GM21447 (cell line): Measurements from ENCODE around the gene HOXA9.

Experiments used
- ATAC-seq: cut with Tn5 transposase; IDR thresholded peaks from one replicate; pipeline ENCODE4 v1.9.1; 2021; ENCODE audit not compliant: unreplicated experiment

The HOXA9 gene

GRCh38 chr7:27188386-27189294 lies 23.3 kb upstream of the HOXA9 start:
- ATAC-seq = no peak

- ATAC-seq = no peak
Observed at GRCh38 chr7:27187475-27188385, 22.4 kb upstream of the HOXA9 start.

GRCh38 chr7:27186668-27187474 lies 21.5 kb upstream of the HOXA9 start:
- no peak for ATAC-seq

- ATAC-seq = no peak
Observed at GRCh38 chr7:27185854-27186667, 20.7 kb upstream of the HOXA9 start.

GRCh38 chr7:27185013-27185853 lies 19.9 kb upstream of the HOXA9 start, which contains the start of gene HOXA11:
HOXA11 (minus strand) TSS chr7:27185232; CDS start chr7:27185144, 88 bp downstream.
- no peak for ATAC-seq

DNA sequence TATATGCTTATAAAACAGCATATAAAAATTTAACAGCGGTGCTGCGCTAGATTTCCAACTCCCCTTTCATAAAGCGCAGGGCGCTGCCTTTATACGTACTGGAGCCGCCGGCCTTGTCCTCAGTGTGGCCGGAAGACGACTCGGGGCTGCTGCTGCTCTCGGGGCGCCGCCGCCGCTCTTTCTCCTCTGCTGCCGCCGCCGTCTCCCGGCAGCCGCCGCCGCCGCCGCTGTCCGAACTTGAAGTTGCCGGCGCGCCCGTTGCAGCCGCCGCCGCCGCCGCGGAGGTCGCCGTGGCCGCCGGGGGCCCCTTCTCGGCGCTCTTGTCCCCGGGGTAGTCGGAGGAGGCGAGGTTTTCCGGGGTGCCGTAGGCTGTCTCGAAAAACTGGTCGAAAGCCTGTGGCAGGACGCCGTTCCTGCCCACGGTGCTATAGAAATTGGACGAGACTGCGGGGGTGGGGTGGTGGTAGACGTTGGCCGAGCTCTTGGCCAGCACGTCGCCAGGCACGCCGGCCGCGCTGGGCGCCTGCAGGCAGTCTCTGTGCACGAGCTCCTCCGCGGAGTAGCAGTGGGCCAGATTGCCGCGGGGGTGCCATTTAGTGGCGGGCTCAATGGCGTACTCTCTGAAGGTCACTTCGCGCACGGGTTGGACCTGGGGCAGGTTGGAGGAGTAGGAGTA lies 19.1 kb upstream of the HOXA9 start:
- no peak for ATAC-seq

DNA sequence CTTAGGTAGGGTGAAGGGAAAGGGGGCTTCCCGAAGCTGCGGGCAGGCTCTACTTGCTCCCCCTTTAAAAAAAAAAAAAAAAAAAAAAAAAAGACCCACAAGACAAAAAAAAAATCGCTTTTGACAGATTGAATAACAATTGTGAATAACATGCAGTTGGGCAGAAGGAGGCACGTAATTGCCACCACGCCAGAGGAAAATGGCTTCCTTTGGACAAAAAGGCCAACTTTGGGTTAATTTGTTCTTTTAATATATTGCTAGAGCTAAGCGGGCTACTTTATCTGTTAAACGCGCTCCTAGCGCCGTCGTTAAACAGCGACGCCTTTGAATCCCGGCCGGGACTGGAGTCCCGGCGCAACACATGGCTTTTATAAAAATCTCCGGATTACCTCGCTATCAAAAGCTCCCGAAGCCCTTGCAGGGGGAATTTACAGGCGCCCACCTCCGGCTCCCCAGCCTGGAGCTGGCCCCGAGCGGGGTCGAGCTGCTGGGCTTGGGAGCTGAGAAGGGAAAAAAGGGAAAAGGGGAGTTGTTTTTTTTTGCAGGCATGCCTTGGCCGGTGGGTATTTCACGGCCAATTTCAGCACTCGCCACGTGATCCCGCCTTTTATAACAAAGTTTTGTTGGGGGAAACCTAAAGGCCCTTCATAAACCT lies 18.5 kb upstream of the HOXA9 start:
- no peak for ATAC-seq

GRCh38 chr7:27182861-27183681 lies 17.7 kb upstream of the HOXA9 start:
- no peak for ATAC-seq

DNA sequence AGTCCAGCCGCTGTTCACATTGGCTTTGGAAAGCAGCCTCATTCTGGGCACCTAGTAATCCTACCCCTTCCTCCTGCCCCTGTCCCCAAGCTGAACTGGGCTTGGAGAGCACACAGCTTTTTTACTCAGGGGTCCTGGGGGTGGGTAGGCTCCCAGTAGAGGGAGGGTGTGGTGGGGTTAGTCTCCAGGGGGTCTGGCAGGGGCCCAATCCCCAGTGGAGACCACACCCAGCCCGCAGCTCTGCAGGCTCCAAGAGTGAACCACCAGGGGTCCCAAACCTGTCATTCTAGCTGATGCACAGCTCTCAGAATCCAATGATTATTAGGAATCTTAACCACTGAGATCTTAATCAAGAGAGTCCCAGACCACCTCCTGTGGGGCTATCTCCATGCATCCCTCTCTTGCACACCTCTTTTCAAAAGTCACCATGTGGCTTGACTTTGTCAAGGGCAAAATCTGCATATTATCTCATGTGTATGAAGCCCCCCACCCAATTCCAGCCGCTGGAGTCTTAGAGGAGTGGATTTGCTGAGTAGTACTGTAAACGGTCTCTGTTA lies 17.0 kb upstream of the HOXA9 start:
- ATAC-seq = no peak

DNA sequence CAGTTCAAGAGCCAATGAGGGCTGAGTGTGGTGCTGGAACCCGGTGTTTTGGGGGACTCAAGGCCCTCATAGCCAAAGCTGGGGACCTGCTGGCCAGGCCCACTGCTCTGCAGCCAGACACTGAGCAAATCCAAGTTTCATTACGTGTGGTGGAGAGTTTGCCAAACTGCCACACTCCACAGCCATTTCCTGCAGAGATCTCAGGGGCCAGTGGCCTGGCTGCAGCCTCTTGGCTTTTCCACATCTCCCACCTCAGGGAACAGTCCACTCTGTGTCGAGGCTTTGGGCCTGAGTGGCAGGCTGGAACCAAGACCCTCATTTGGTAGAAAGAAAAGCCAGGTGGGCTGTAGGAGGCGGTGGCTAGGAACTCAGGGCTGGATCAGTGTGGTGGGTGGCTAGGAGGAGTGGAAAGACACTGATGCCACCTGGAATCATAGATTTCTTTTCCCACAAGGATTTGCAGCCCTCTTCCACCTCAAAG lies 16.5 kb upstream of the HOXA9 start:
- ATAC-seq = no peak

DNA sequence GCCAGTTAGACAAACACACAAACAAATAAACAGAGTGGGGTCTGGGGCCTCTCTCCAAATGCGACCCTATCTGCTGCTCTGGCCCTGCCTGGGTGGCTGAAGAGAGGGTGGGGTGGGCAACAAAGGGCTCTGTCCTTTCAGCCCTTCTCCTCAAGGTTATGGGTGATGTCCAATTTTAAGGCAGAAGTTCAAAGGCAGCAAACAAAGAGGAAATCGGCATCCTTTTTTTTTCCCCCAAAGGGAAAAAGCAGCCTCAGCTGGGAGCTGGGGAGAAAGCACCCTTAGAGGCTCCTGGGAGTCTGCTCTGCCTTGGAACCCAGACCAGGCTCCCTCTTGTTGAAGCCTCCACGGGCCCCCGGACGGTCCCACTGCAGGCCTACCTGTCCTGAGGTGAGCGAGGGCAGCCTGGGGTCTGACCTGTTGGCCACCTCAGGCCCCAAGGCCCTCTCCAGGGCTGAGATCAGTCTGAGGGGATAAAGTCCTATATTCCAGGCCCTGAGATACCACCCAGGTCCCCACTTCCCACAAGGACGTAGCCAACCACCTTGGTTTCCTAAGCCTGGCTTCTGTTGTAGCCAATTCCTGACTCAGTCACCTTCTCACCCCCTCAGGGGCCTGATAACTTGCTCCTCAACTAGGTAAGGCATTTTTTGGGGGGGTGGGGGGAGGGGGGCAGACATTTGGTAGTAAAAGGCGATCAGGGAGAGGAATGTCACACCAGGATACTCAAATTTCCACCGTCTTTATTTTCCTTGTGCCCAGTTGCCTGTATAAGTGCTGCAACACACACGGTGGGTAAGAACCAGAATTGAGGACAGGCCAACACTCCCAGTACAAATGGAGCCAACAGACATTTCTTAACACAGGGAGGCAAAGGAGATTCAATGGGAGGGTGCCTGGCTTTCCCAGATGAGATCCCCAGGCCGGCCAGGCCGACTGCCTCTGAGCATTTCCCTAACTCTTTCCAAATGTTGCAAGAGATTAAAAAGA lies 15.4 kb upstream of the HOXA9 start:
- ATAC-seq = no peak

GRCh38 chr7:27179503-27180430 lies 14.4 kb upstream of the HOXA9 start:
- no peak for ATAC-seq

GRCh38 chr7:27179030-27179429 lies 13.7 kb upstream of the HOXA9 start:
- ATAC-seq = no peak

GRCh38 chr7:27178366-27178765 lies 13.0 kb upstream of the HOXA9 start:
- ATAC-seq = no peak
